A673 (cell line): Measurements from ENCODE around the gene CRYBA2.

Experiments
- CTCF ChIP-seq: fragments of 300-800, 200-600 bp; sonication (generic); conservative IDR thresholded peaks from 2 replicates; pipeline ENCODE4 v1.5.1; 2017; ENCODE audit warnings: low read depth, mild to moderate bottlenecking, antibody characterized with exemption, low read length, moderate library complexity, mixed read lengths
- EZH2 ChIP-seq: fragments of 200-600 bp; sonication (generic); IDR thresholded peaks from 2 replicates; pipeline ENCODE4 v1.6.1; 2017; ENCODE audit warnings: borderline replicate concordance, low read depth, mild to moderate bottlenecking, mixed read lengths, antibody characterized with exemption, low read length; ENCODE audit not compliant: poor library complexity, severe bottlenecking

- TF ChIP-seq CTCF (no peak), EZH2 (no peak)
Observed at GRCh38 chr2:218983263-218983933, 9.8 kb downstream of the CRYBA2 start.
